Ascending aorta (tissue), 2 donors: Measurements from ENCODE around the gene INSYN2B. TPM values are rescaled to one million over a fixed set of nuclear protein-coding genes. Genes with fewer than 3 reads are reported as not detected.

Source experiments
- DNase-seq, 2 donors: peaks; one replicate each; pipeline ENCODE4 v3.0.0-alpha.2; 2019; ENCODE audit warnings: low spot score in 2 of 2
- H3K27ac ChIP-seq, 2 donors: fragments of 200-600 bp; sonication (generic); one replicate each; pipeline ENCODE4 v1.5.1; 2016 to 2017; ENCODE audit warnings: mild to moderate bottlenecking in 1 of 2
- H3K27me3 ChIP-seq: fragments of 200-600 bp; sonication (generic); one replicate; pipeline ENCODE4 v1.5.1; 2017
- H3K36me3 ChIP-seq, 2 donors: fragments of 200-600 bp; sonication (generic); one replicate each; pipeline ENCODE4 v1.5.1; 2016
- H3K4me1 ChIP-seq, 2 donors: fragments of 200-600 bp; sonication (generic); one replicate each; pipeline ENCODE4 v1.5.1; 2016 to 2017; ENCODE audit warnings: mild to moderate bottlenecking in 1 of 2
- H3K4me3 ChIP-seq, 2 donors: fragments of 200-600 bp; sonication (generic); one replicate each; pipeline ENCODE4 v1.5.1; 2016 to 2017; ENCODE audit warnings: mild to moderate bottlenecking in 1 of 2
- H3K9me3 ChIP-seq, 2 donors: fragments of 200-600 bp; sonication (generic); one replicate each; pipeline ENCODE4 v1.5.1; 2016
- intact Hi-C: fragments of 100-400 bp; cut with DNase I; formaldehyde crosslinking; loops from one replicate; pipeline ENCODE4 v1.15.1; 2023
- total RNA-seq: library from RNA; depleted of rRNA; stranded (reverse); fragments of >200 nt; gene quantifications from one replicate; pipeline ENCODE4 v1.1.0, GENCODE V29; 2016
- TF ChIP-seq, protein P1 (sequence below), 3 experiments: fragments of 200-600 bp in 2 of 3; fragments of 450-650 bp in 1 of 3; sonication (generic) in 2 of 3; IDR thresholded peaks; one replicate each; pipeline ENCODE4 v1.5.1; 2016 to 2019; ENCODE audit warnings: antibody characterized with exemption in 3 of 3, mild to moderate bottlenecking in 1 of 3, moderate library complexity in 1 of 3

The INSYN2B gene
- total RNA-seq, 1 donor from 2014 or later, result not detected

GRCh38 chr5:169874621-169875020 lies 105.7 kb downstream of the INSYN2B start:
- H3K36me3 ChIP-seq, result no peaks in the 10 kb centered on the region
- intact Hi-C loops, result no loop called here
- no peak overlapping the region for H3K4me3 ChIP-seq
- TF ChIP-seq, protein P1, sequence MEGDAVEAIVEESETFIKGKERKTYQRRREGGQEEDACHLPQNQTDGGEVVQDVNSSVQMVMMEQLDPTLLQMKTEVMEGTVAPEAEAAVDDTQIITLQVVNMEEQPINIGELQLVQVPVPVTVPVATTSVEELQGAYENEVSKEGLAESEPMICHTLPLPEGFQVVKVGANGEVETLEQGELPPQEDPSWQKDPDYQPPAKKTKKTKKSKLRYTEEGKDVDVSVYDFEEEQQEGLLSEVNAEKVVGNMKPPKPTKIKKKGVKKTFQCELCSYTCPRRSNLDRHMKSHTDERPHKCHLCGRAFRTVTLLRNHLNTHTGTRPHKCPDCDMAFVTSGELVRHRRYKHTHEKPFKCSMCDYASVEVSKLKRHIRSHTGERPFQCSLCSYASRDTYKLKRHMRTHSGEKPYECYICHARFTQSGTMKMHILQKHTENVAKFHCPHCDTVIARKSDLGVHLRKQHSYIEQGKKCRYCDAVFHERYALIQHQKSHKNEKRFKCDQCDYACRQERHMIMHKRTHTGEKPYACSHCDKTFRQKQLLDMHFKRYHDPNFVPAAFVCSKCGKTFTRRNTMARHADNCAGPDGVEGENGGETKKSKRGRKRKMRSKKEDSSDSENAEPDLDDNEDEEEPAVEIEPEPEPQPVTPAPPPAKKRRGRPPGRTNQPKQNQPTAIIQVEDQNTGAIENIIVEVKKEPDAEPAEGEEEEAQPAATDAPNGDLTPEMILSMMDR (IDR thresholded peaks at IDR 0.05), result no peak
- no peaks in the 10 kb centered on the region for H3K27me3 ChIP-seq
- no peak overlapping the region for H3K27ac ChIP-seq
- no peaks in the 10 kb centered on the region for H3K9me3 ChIP-seq
- DNase-seq, result no peak
- no peaks in the 10 kb centered on the region for H3K4me1 ChIP-seq

DNA sequence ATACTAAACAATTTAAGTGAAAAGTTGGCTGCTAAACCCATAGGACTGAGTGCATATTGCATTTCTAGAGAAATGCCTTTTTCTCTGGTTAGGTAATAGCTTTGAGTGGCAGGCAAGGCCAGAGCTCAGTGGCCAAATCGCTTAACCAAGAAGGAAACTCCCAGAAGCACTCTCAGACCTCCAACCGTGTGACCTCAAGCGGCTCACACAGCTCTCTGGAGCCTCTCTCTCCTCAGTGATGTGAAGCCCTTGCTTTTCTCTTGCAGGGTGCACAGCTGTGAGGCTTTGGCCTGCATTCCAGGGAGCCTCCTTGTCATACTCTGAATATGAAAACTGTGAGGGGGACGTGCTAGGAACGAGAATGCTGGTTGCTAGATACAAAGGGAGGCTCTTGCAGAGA lies 106.7 kb downstream of the INSYN2B start:
- Histone ChIP-seq H3K27me3 (no peaks in the 10 kb centered on the region), H3K36me3 (no peaks in the 10 kb centered on the region), H3K4me3 (no peak overlapping the region), H3K27ac (no peak overlapping the region), H3K9me3 (no peaks in the 10 kb centered on the region), H3K4me1 (no peaks in the 10 kb centered on the region)
- TF ChIP-seq, protein P1 (IDR thresholded peaks at IDR 0.05), result no peak
- intact Hi-C loops, result no loop called here
- DNase-seq, result no peak

GRCh38 chr5:169871826-169872490 lies 108.3 kb downstream of the INSYN2B start:
- H3K27ac ChIP-seq, result no peak overlapping the region
- H3K9me3 ChIP-seq, result no peaks in the 10 kb centered on the region
- no peak for DNase-seq
- intact Hi-C loops, result no loop called here
- no peaks in the 10 kb centered on the region for H3K27me3 ChIP-seq
- H3K36me3 ChIP-seq, result no peaks in the 10 kb centered on the region
- TF ChIP-seq, protein P1 (IDR thresholded peaks at IDR 0.05), result no peak
- H3K4me3 ChIP-seq, result no peak overlapping the region
- no peaks in the 10 kb centered on the region for H3K4me1 ChIP-seq

DNA sequence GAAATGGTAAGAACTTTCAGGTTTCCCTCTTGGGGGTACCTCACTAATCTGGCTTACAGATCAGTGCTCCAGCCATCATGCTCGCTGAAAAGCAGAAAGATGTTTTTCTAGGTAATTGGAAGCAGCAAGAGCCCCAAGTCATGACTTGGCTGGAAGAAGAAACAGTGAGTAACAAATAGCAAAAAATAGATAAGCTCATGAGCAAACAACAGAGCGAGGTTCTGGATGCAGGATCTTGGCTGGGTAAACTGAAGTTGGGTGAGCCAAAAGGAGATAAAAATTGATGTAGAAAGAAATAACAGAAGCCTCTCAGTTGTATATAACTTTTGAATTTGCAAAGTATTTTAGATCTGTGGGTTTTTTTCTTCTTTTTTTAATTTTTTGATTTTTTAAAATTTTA lies 110.1 kb downstream of the INSYN2B start:
- TF ChIP-seq, protein P1 (IDR thresholded peaks at IDR 0.05), result no peak
- H3K9me3 ChIP-seq, result no peaks in the 10 kb centered on the region
- no peaks in the 10 kb centered on the region for H3K27me3 ChIP-seq
- H3K36me3 ChIP-seq, result no peaks in the 10 kb centered on the region
- DNase-seq, result no peak
- H3K4me3 ChIP-seq, result no peak overlapping the region
- intact Hi-C loops, result no loop called here
- H3K4me1 ChIP-seq, result no peaks in the 10 kb centered on the region
- H3K27ac ChIP-seq, result no peak overlapping the region

DNA sequence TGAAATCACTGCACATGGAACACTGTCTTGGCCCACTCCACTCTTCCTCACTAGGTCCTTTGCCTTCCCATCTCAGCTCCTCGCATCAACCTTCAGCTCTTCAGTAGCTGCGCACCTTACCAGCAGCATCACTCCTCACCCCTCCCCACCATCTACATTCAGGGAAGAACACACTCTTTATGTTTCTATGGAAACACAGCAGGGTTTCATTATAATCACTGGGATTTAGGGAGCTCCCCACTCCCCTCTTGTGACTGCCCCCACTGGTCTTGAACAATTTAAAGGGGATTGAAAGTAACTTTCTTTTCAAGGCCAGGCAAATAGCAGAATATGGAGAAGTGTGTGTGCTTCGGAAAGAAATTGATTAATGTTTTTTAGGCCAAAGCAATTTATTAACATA lies 111.2 kb downstream of the INSYN2B start:
- no peak for DNase-seq
- TF ChIP-seq, protein P1 (IDR thresholded peaks at IDR 0.05), result no peak
- Histone ChIP-seq H3K9me3 (no peaks in the 10 kb centered on the region), H3K27ac (no peak overlapping the region), H3K4me3 (no peak overlapping the region), H3K4me1 (no peaks in the 10 kb centered on the region), H3K27me3 (no peaks in the 10 kb centered on the region), H3K36me3 (no peaks in the 10 kb centered on the region)
- intact Hi-C loops, result no loop called here

DNA sequence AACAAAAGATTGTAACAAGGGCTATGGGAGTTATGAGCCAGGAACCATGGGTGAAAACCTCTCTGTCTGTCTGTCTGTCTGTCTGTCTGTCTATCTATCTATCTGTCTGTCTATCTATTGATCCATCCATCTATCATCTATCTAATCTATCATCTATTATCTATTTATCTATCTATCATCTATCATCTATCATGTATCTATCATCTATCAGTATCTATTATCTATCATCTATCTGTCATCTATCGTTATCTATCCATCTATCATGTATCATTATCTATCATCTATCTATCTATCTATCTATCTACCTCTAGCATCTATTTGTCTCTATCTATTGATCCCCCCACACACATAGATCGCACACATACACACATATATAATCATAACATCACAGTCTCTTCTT lies 112.9 kb downstream of the INSYN2B start:
- Histone ChIP-seq H3K27ac (no peak overlapping the region), H3K4me1 (no peaks in the 10 kb centered on the region), H3K4me3 (no peak overlapping the region), H3K9me3 (no peaks in the 10 kb centered on the region), H3K36me3 (no peaks in the 10 kb centered on the region), H3K27me3 (no peaks in the 10 kb centered on the region)
- intact Hi-C loops, result no loop called here
- no peak for DNase-seq
- TF ChIP-seq, protein P1 (IDR thresholded peaks at IDR 0.05), result no peak
